ENCODE measurements around the gene ST14.
"Not testable (repeated sequence)": the region's sequence is repeated elsewhere in the genome, so short reads cannot be mapped to it uniquely, and the experiment has no call there.

The ST14 gene

GRCh38 chr11:130246738-130247137, 87.2 kb downstream of the ST14 start:
- no peak for TF ChIP-seq CTCF (IDR thresholded peaks at IDR 0.05; ENCODE audit: control extremely low read depth, extremely low read depth, low read depth, missing control alignments)
- no peak for DNase-seq (ENCODE audit: extremely low spot score)
- CTCF ChIA-PET, result no interaction called here
- POLR2A ChIA-PET, result no interaction called here

- no peak for DNase-seq (ENCODE audit: extremely low spot score)
- no peak for TF ChIP-seq CTCF (IDR thresholded peaks at IDR 0.05; ENCODE audit: control extremely low read depth, extremely low read depth, low read depth, missing control alignments)
- ChIA-PET CTCF (no interaction called here), POLR2A (no interaction called here)
Measured at GRCh38 chr11:130247319-130247718, 87.7 kb downstream of the ST14 start.

- TF ChIP-seq CTCF (IDR thresholded peaks at IDR 0.05; ENCODE audit: control extremely low read depth, extremely low read depth, low read depth, missing control alignments), result no peak
- CTCF ChIA-PET, result interaction anchor here (0.8 to 2.3 kb wide), 3 partner anchors 16 to 94 kb away, joined by 3 to 5 read pairs (median 3); no protein-coding TSS in a partner anchor
- DNase-seq (ENCODE audit: extremely low spot score), result no peak
- POLR2A ChIA-PET, result no interaction called here
Measured at GRCh38 chr11:130249371-130249770, 89.8 kb downstream of the ST14 start.

GRCh38 chr11:130249929-130250328, 90.3 kb downstream of the ST14 start:
- DNase-seq (ENCODE audit: extremely low spot score); POLR2A ChIA-PET: not testable (repeated sequence)
- CTCF ChIA-PET, result interaction anchor here (1.3 to 2.3 kb wide), 2 partner anchors 22 to 94 kb away, joined by 3 to 5 read pairs; no protein-coding TSS in a partner anchor

- CTCF ChIA-PET, result interaction anchor here (1.2 to 1.7 kb wide), 2 partner anchors 11 to 39 kb away, joined by 4 read pairs; no protein-coding TSS in a partner anchor
- DNase-seq (ENCODE audit: extremely low spot score); POLR2A ChIA-PET: not testable (repeated sequence)
Measured at GRCh38 chr11:130251763-130252162, 92.2 kb downstream of the ST14 start.
